Prostate gland (tissue), 2 donors: ENCODE measurements around the gene CRIP2. TPM values are rescaled to one million over a fixed set of nuclear protein-coding genes. Genes with fewer than 3 reads are reported as not detected.

Experiments
- DNase-seq: peaks from one replicate; pipeline ENCODE4 v3.0.0-alpha.2; 2019; ENCODE audit warnings: low spot score
- H3K27ac ChIP-seq, 2 donors: fragments of 200-600 bp; sonication (generic); 2 replicates each; pipeline ENCODE4 v1.5.1; 2017 to 2019
- H3K27me3 ChIP-seq: fragments of 200-600 bp; sonication (generic); replicated peaks from 2 replicates; pipeline ENCODE4 v1.5.1; 2019; ENCODE audit not compliant: insufficient read depth
- H3K36me3 ChIP-seq, 2 donors: fragments of 200-600 bp; sonication (generic); 1 replicate in 1 of 2; 2 replicates in 1 of 2; pipeline versions ENCODE4 v1.5.1 to v1.8.1; 2017 to 2019
- H3K4me1 ChIP-seq: fragments of 200-600 bp; sonication (generic); replicated peaks from 2 replicates; pipeline ENCODE4 v1.5.1; 2019
- H3K4me3 ChIP-seq, 2 donors: fragments of 200-600 bp; sonication (generic); 2 replicates each; pipeline ENCODE4 v1.5.1; 2017 to 2019
- H3K9me3 ChIP-seq: fragments of 200-600 bp; sonication (generic); 2 replicates; pipeline ENCODE4 v1.5.1; 2017
- CTCF ChIP-seq, 4 experiments: fragments of 200-600 bp in 2 of 4; fragments of 450-650 bp in 2 of 4; sonication (generic) in 2 of 4; IDR thresholded peaks; 1 replicate in 3 of 4; 2 replicates in 1 of 4; pipeline ENCODE4 v1.5.1; 2016 to 2019; ENCODE audit warnings: antibody characterized with exemption in 4 of 4, mild to moderate bottlenecking in 2 of 4, moderate library complexity in 2 of 4
- POLR2A ChIP-seq: fragments of 450-650 bp; IDR thresholded peaks from one replicate; pipeline ENCODE4 v1.6.1; 2016; ENCODE audit warnings: antibody characterized with exemption, mild to moderate bottlenecking
- POLR2AphosphoS5 ChIP-seq: sonication (generic); formaldehyde crosslinking; IDR thresholded peaks from one replicate; pipeline ENCODE4 v1.6.1; 2017; ENCODE audit warnings: antibody characterized with exemption
- WGBS: methylation state at CpG from one replicate; pipeline ENCODE4 v1.1.5; 2018; 5-methylcytosine and 5-hydroxymethylcytosine counted together
- intact Hi-C: fragments of 100-400 bp; cut with DNase I; formaldehyde crosslinking; loops from one replicate; pipeline ENCODE4 v1.14.2; 2022
- total RNA-seq, 2 donors: library from RNA; depleted of rRNA; stranded (reverse); fragments of >200 nt; gene quantifications; one replicate each; pipeline ENCODE4 v1.1.0, GENCODE V29; 2016

Gene CRIP2
- total RNA-seq, 2 donors from 2014 or later = 86.7 to 134 TPM

GRCh38 chr14:105458571-105458970 is 16.1 kb upstream of the CRIP2 start:
- intact Hi-C loops = no loop called here
- Histone ChIP-seq H3K4me1 (no peaks in the 10 kb centered on the region), H3K27me3 (no peaks in the 10 kb centered on the region), H3K4me3 (no peak overlapping the region), H3K27ac (no peak overlapping the region), H3K36me3 (peaks cover 0 to 5% of the 10 kb centered on the region in 2 donors), H3K9me3 (no peaks in the 10 kb centered on the region)
- TF ChIP-seq POLR2A (no peak), CTCF (IDR thresholded peaks at IDR 0.05) (no peak), POLR2AphosphoS5 (no peak)
- DNase-seq = no peak
- 88% methylated on average over 11 of the region's 14 CpGs for WGBS

DNA sequence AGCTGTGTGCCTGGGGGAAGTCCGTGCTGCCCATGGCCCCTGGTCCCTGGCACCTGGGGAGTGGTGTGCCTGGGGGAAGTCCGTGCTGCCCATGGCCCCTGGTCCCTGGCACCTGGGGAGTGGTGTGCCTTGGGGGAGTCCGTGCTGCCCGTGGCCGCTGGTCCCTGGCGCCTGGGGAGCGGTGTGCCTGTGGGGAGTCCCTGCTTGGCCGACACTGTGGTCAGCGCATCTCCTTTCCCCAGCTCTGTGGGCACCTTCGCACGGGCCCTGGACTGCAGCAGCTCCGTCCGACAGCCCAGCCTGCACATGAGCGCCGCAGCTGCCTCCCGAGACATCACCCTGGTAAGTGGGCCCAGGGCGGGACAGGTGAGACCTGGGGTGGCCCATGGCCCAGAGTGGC is 14.5 kb upstream of the CRIP2 start:
- Histone ChIP-seq H3K27ac (no peak overlapping the region), H3K9me3 (no peaks in the 10 kb centered on the region), H3K4me3 (no peak overlapping the region), H3K27me3 (no peaks in the 10 kb centered on the region), H3K4me1 (no peaks in the 10 kb centered on the region), H3K36me3 (peaks cover 0 to 14% of the 10 kb centered on the region in 2 donors)
- intact Hi-C loops = no loop called here
- DNase-seq = no peak
- over 99% methylated on average over 15 of the region's 17 CpGs for WGBS
- no peak for TF ChIP-seq POLR2AphosphoS5
- no peak for TF ChIP-seq CTCF (IDR thresholded peaks at IDR 0.05)
- no peak for TF ChIP-seq POLR2A

GRCh38 chr14:105460616-105461015 is 14.0 kb upstream of the CRIP2 start:
- no peak overlapping the region for H3K27ac ChIP-seq
- H3K4me1 ChIP-seq = no peaks in the 10 kb centered on the region
- WGBS = 93% methylated on average over 17 of the region's 17 CpGs
- no peak for TF ChIP-seq CTCF (IDR thresholded peaks at IDR 0.05)
- TF ChIP-seq POLR2AphosphoS5 = no peak
- no peak for TF ChIP-seq POLR2A
- no peak for DNase-seq
- H3K27me3 ChIP-seq = no peaks in the 10 kb centered on the region
- H3K9me3 ChIP-seq = no peaks in the 10 kb centered on the region
- H3K36me3 ChIP-seq = peaks cover 0 to 15% of the 10 kb centered on the region in 2 donors
- intact Hi-C loops = no loop called here
- H3K4me3 ChIP-seq = no peak overlapping the region

DNA sequence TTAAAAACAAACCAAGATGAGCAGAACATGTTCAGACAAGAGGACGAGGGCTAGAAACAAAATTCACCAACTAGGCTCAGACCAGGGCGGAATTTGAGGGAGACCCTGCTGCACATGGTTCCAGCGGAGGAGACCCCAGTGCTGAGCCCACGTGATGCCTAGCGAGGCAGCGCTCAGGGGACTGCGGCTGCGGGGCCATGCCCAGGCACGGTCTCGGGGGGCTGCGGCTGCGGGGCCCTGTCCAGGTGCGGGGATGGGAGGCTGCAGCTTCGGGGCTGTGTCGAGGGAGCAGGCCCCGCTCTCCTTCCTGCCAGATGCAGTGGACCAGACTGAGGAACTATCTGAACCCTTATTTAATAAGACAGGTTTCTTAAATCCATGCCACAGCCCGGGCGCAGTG is 12.7 kb upstream of the CRIP2 start:
- H3K36me3 ChIP-seq = peaks cover 0 to 15% of the 10 kb centered on the region in 2 donors
- TF ChIP-seq POLR2AphosphoS5 (no peak), CTCF (IDR thresholded peaks at IDR 0.05) (no peak), POLR2A (no peak)
- peaks cover 4% of the 10 kb centered on the region for H3K4me1 ChIP-seq
- intact Hi-C loops = no loop called here
- no peak for DNase-seq
- no peaks in the 10 kb centered on the region for H3K27me3 ChIP-seq
- H3K27ac ChIP-seq = no peak overlapping the region
- WGBS = 95% methylated on average over 16 of the region's 18 CpGs
- H3K9me3 ChIP-seq = no peaks in the 10 kb centered on the region
- no peak overlapping the region for H3K4me3 ChIP-seq

- Histone ChIP-seq H3K4me3 (no peak overlapping the region), H3K27me3 (no peaks in the 10 kb centered on the region), H3K36me3 (peaks cover 0 to 15% of the 10 kb centered on the region in 2 donors), H3K27ac (no peak overlapping the region), H3K9me3 (no peaks in the 10 kb centered on the region), H3K4me1 (peaks cover 23% of the 10 kb centered on the region)
- no peak for DNase-seq
- TF ChIP-seq POLR2A (no peak), CTCF (IDR thresholded peaks at IDR 0.05) (no peak), POLR2AphosphoS5 (no peak)
- WGBS = 93% methylated on average over 32 of the region's 33 CpGs
- intact Hi-C loops = no loop called here
These were observed 10.1 kb upstream of the CRIP2 start for GRCh38 chr14:105464501-105464900.
